Subcutaneous abdominal adipose tissue (tissue), 5 donors: Measurements from ENCODE around the gene BCAT1.

Source experiments
- H3K27ac ChIP-seq: one replicate; pipeline ENCODE4 v1.7.0; 2013; ENCODE audit warnings: low read depth, mild to moderate bottlenecking, inconsistent platforms, low read length, moderate library complexity
- H3K27me3 ChIP-seq, 5 donors: one replicate each; pipeline ENCODE4 v1.7.0; 2013; ENCODE audit warnings: low read length in 5 of 5, inconsistent platforms in 1 of 5; ENCODE audit not compliant: control insufficient read depth in 5 of 5, insufficient read depth in 4 of 5
- H3K36me3 ChIP-seq, 5 donors: one replicate each; pipeline ENCODE4 v1.7.0; 2013; ENCODE audit warnings: low read length in 5 of 5; ENCODE audit not compliant: control insufficient read depth in 5 of 5, insufficient read depth in 5 of 5
- H3K4me1 ChIP-seq, 5 donors: one replicate each; pipeline ENCODE4 v1.7.0; 2013; ENCODE audit warnings: low read length in 5 of 5, mild to moderate bottlenecking in 3 of 5, moderate library complexity in 1 of 5; ENCODE audit not compliant: control insufficient read depth in 5 of 5, insufficient read depth in 5 of 5
- H3K4me3 ChIP-seq, 5 donors: one replicate each; pipeline ENCODE4 v1.7.0; 2013; ENCODE audit warnings: low read length in 5 of 5, low read depth in 1 of 5
- H3K9ac ChIP-seq, 5 donors: one replicate each; pipeline ENCODE4 v1.7.0; 2013; ENCODE audit warnings: low read length in 5 of 5, mild to moderate bottlenecking in 4 of 5, moderate library complexity in 3 of 5
- H3K9me3 ChIP-seq, 5 donors: one replicate each; pipeline ENCODE4 v1.7.0; 2013; ENCODE audit warnings: low read length in 5 of 5; ENCODE audit not compliant: control insufficient read depth in 5 of 5
- donor health status: healthy.
- donor health status: healthy.
- donor health status: healthy.
- donor health status: healthy.
- donor health status: healthy.

The BCAT1 gene

GRCh38 chr12:24768415-24768814, 180.5 kb downstream of the BCAT1 start:
- Histone ChIP-seq H3K4me1 (no peaks in the 10 kb centered on the region), H3K36me3 (no peaks in the 10 kb centered on the region), H3K9me3 (peaks cover 2 to 10% (median 6%) of the 10 kb centered on the region in 5 donors), H3K9ac (no peak overlapping the region), H3K27me3 (no peaks in the 10 kb centered on the region), H3K27ac (no peak overlapping the region), H3K4me3 (no peak overlapping the region)

DNA sequence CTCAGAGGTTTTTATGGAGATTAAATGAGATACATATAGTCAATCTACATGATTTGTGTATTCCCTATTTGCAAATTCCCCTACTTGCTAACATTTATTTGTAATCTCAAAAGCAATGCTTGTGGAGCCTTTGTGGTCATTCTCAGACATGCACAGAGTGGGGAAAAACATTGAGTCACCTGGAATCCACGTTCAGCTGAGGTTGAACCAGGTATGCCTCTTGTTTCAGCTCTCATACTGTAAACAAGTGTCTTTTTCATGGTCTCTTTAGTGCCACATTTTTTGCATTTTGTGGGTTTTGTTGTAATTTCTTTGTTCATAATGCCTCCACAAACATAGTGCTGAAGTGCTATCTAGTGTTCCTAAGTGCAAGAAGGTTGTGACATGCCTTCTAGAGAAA, 181.9 kb downstream of the BCAT1 start:
- Histone ChIP-seq H3K4me3 (no peak overlapping the region), H3K36me3 (no peaks in the 10 kb centered on the region), H3K9ac (no peak overlapping the region), H3K4me1 (no peaks in the 10 kb centered on the region), H3K27ac (no peak overlapping the region), H3K9me3 (peaks cover 2 to 10% (median 6%) of the 10 kb centered on the region in 5 donors), H3K27me3 (no peaks in the 10 kb centered on the region)

GRCh38 chr12:24764712-24765111, 184.2 kb downstream of the BCAT1 start:
- Histone ChIP-seq H3K36me3 (no peaks in the 10 kb centered on the region), H3K27ac (no peak overlapping the region), H3K9me3 (peaks cover 2 to 10% (median 6%) of the 10 kb centered on the region in 5 donors), H3K27me3 (no peaks in the 10 kb centered on the region), H3K4me1 (no peaks in the 10 kb centered on the region), H3K4me3 (no peak overlapping the region), H3K9ac (no peak overlapping the region)

- no peak overlapping the region for H3K4me3 ChIP-seq
- peaks cover 0 to 4% (median 0%) of the 10 kb centered on the region in 5 donors for H3K27me3 ChIP-seq
- no peaks in the 10 kb centered on the region for H3K36me3 ChIP-seq
- no peak overlapping the region for H3K27ac ChIP-seq
- H3K9me3 ChIP-seq = no peaks in the 10 kb centered on the region
- H3K4me1 ChIP-seq = no peaks in the 10 kb centered on the region
- no peak overlapping the region for H3K9ac ChIP-seq
These were observed 188.1 kb downstream of the BCAT1 start for GRCh38 chr12:24760606-24761378.

DNA sequence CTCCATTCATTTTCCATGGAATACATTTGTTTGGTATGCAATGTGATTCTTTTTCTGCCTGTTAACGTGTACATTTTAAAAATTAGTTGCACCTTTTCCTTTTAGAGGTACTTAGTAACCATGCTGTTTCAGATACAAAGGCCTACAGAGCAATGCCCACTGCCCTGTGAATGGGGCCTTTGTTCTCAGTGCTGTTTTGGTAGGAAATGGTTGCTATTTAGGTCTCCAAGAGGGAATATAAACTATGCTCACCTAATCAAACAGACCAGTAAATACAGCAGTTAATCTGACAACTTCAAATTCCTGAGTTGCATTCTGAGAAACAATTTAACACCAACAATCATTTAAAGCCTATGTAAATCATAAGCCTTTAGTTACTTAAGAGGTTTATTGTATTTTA, 188.7 kb downstream of the BCAT1 start:
- peaks cover 0 to 5% (median 0%) of the 10 kb centered on the region in 5 donors for H3K27me3 ChIP-seq
- H3K4me1 ChIP-seq = no peaks in the 10 kb centered on the region
- no peak overlapping the region for H3K4me3 ChIP-seq
- H3K36me3 ChIP-seq = no peaks in the 10 kb centered on the region
- H3K27ac ChIP-seq = no peak overlapping the region
- H3K9ac ChIP-seq = no peak overlapping the region
- no peaks in the 10 kb centered on the region for H3K9me3 ChIP-seq
